ENCODE results near the gene B4GALT4. TPM values are rescaled to one million over a fixed set of nuclear protein-coding genes. Genes with fewer than 3 reads are reported as not detected.

B4GALT4 gene
- total and polyA plus RNA-seq, 2 of the 8 experiments (the other 6 are each of a cell fraction or from before 2014, with no cell fraction given), result 14.6 to 44.7 TPM

DNA sequence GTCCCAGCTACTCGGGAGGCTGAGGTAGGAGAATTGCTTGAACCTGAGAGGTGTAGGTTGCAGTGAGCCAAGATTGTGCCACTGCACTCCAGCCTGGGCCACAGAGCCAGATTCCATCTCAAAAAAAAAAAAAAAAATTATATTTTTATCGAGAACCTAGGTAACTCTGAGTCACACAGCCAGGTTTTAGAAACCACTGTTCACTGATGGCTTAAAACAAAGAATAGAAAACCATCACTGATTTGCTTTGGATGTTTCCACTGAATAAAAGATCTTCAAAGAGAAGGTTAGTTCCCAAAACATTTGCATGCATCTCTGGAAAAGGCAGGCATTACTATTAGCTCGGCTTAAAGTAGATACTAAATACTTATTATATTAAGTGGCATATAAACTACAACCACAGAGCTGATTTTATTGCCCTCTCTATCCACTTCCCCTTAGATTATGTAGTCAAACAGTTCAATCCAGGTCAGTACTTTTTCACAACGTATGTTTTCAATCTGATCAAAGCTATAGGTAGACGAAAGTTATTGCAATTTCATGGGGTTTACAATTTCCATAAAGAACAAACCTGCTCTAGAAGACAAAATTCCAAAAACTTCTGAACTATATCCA is 1.4 kb downstream of the B4GALT4 start (continued):
- TF ChIP-seq, protein P1, sequence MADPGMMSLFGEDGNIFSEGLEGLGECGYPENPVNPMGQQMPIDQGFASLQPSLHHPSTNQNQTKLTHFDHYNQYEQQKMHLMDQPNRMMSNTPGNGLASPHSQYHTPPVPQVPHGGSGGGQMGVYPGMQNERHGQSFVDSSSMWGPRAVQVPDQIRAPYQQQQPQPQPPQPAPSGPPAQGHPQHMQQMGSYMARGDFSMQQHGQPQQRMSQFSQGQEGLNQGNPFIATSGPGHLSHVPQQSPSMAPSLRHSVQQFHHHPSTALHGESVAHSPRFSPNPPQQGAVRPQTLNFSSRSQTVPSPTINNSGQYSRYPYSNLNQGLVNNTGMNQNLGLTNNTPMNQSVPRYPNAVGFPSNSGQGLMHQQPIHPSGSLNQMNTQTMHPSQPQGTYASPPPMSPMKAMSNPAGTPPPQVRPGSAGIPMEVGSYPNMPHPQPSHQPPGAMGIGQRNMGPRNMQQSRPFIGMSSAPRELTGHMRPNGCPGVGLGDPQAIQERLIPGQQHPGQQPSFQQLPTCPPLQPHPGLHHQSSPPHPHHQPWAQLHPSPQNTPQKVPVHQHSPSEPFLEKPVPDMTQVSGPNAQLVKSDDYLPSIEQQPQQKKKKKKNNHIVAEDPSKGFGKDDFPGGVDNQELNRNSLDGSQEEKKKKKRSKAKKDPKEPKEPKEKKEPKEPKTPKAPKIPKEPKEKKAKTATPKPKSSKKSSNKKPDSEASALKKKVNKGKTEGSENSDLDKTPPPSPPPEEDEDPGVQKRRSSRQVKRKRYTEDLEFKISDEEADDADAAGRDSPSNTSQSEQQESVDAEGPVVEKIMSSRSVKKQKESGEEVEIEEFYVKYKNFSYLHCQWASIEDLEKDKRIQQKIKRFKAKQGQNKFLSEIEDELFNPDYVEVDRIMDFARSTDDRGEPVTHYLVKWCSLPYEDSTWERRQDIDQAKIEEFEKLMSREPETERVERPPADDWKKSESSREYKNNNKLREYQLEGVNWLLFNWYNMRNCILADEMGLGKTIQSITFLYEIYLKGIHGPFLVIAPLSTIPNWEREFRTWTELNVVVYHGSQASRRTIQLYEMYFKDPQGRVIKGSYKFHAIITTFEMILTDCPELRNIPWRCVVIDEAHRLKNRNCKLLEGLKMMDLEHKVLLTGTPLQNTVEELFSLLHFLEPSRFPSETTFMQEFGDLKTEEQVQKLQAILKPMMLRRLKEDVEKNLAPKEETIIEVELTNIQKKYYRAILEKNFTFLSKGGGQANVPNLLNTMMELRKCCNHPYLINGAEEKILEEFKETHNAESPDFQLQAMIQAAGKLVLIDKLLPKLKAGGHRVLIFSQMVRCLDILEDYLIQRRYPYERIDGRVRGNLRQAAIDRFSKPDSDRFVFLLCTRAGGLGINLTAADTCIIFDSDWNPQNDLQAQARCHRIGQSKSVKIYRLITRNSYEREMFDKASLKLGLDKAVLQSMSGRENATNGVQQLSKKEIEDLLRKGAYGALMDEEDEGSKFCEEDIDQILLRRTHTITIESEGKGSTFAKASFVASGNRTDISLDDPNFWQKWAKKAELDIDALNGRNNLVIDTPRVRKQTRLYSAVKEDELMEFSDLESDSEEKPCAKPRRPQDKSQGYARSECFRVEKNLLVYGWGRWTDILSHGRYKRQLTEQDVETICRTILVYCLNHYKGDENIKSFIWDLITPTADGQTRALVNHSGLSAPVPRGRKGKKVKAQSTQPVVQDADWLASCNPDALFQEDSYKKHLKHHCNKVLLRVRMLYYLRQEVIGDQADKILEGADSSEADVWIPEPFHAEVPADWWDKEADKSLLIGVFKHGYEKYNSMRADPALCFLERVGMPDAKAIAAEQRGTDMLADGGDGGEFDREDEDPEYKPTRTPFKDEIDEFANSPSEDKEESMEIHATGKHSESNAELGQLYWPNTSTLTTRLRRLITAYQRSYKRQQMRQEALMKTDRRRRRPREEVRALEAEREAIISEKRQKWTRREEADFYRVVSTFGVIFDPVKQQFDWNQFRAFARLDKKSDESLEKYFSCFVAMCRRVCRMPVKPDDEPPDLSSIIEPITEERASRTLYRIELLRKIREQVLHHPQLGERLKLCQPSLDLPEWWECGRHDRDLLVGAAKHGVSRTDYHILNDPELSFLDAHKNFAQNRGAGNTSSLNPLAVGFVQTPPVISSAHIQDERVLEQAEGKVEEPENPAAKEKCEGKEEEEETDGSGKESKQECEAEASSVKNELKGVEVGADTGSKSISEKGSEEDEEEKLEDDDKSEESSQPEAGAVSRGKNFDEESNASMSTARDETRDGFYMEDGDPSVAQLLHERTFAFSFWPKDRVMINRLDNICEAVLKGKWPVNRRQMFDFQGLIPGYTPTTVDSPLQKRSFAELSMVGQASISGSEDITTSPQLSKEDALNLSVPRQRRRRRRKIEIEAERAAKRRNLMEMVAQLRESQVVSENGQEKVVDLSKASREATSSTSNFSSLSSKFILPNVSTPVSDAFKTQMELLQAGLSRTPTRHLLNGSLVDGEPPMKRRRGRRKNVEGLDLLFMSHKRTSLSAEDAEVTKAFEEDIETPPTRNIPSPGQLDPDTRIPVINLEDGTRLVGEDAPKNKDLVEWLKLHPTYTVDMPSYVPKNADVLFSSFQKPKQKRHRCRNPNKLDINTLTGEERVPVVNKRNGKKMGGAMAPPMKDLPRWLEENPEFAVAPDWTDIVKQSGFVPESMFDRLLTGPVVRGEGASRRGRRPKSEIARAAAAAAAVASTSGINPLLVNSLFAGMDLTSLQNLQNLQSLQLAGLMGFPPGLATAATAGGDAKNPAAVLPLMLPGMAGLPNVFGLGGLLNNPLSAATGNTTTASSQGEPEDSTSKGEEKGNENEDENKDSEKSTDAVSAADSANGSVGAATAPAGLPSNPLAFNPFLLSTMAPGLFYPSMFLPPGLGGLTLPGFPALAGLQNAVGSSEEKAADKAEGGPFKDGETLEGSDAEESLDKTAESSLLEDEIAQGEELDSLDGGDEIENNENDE (IDR thresholded peaks at IDR 0.05; ENCODE audit: insufficient replicate concordance, low read length), result no peak
- no peak for TF ChIP-seq MAFK (IDR thresholded peaks at IDR 0.05; ENCODE audit: low read depth, low read length)
- no peak for TF ChIP-seq SIN3A (conservative IDR thresholded peaks at IDR 0.05 in 1 of 2, IDR thresholded peaks at IDR 0.05 in 1 of 2; ENCODE audit: low read depth in 1 of 2, low read length in 2 of 2)
- TF ChIP-seq EGR1 (IDR thresholded peaks at IDR 0.05; ENCODE audit: borderline replicate concordance, low read depth, low read length), result no peak
- no peak for TF ChIP-seq CBX8 (IDR thresholded peaks at IDR 0.05; ENCODE audit: borderline replicate concordance, low read depth, low read length)
- TF ChIP-seq, protein P2, sequence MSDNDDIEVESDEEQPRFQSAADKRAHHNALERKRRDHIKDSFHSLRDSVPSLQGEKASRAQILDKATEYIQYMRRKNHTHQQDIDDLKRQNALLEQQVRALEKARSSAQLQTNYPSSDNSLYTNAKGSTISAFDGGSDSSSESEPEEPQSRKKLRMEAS (IDR thresholded peaks at IDR 0.05), result no peak
